Measurements from ENCODE around the gene ASCC1. TPM values are rescaled to one million over a fixed set of nuclear protein-coding genes. Genes with fewer than 3 reads are reported as not detected.
"Not testable (repeated sequence)": the region's sequence is repeated elsewhere in the genome, so short reads cannot be mapped to it uniquely, and the experiment has no call there.

ASCC1 gene
- total RNA-seq, 2 donors from 2014 or later = 15.2 to 30.3 TPM

- DNase-seq (ENCODE audit: low spot score) = no peak
- no peak for TF ChIP-seq CTCF (IDR thresholded peaks at IDR 0.05)
- Histone ChIP-seq H3K9me3 (no peaks in the 10 kb centered on the region), H3K36me3 (no peaks in the 10 kb centered on the region), H3K4me1 (ENCODE audit: control insufficient read depth in 1 of 2, low read depth in 2 of 2) (peaks cover 0 to 5% of the 10 kb centered on the region in 2 donors), H3K27ac (no peak overlapping the region), H3K27me3 (replicated peaks; ENCODE audit: insufficient read depth) (no peaks in the 10 kb centered on the region), H3K4me3 (no peak overlapping the region)
- ATAC-seq (ENCODE audit: insufficient number of reproducible peaks, low FRiP score, low read depth) = peak; percentile 55
These were observed 53.1 kb downstream of the ASCC1 start for GRCh38 chr10:72162978-72163377.

- ATAC-seq (ENCODE audit: insufficient number of reproducible peaks, low FRiP score, low read depth) = no peak
- TF ChIP-seq CTCF (IDR thresholded peaks at IDR 0.05) = no peak
- no peak overlapping the region for H3K27ac ChIP-seq
These were observed 57.9 kb downstream of the ASCC1 start for GRCh38 chr10:72158176-72158575.

GRCh38 chr10:72156223-72156622 lies 59.9 kb downstream of the ASCC1 start:
- no peak overlapping the region for H3K27ac ChIP-seq
- no peak for DNase-seq (ENCODE audit: low spot score)
- H3K4me3 ChIP-seq = no peak overlapping the region
- H3K4me1 ChIP-seq (ENCODE audit: control insufficient read depth in 1 of 2, low read depth in 2 of 2) = no peaks in the 10 kb centered on the region
- ATAC-seq (ENCODE audit: insufficient number of reproducible peaks, low FRiP score, low read depth) = no peak
- H3K36me3 ChIP-seq = no peaks in the 10 kb centered on the region
- H3K9me3 ChIP-seq = no peaks in the 10 kb centered on the region
- no peak for TF ChIP-seq CTCF (IDR thresholded peaks at IDR 0.05)
- no peaks in the 10 kb centered on the region for H3K27me3 ChIP-seq (replicated peaks; ENCODE audit: insufficient read depth)

More at GRCh38 chr10:72158176-72158575, 57.9 kb downstream of the ASCC1 start:
- no peaks in the 10 kb centered on the region for H3K27me3 ChIP-seq (replicated peaks; ENCODE audit: insufficient read depth)
- H3K9me3 ChIP-seq = no peaks in the 10 kb centered on the region
- no peaks in the 10 kb centered on the region for H3K36me3 ChIP-seq
- H3K4me1 ChIP-seq (ENCODE audit: control insufficient read depth in 1 of 2, low read depth in 2 of 2) = peaks cover 0 to 5% of the 10 kb centered on the region in 2 donors
- no peak overlapping the region for H3K4me3 ChIP-seq
- DNase-seq (ENCODE audit: low spot score) = no peak

GRCh38 chr10:72152286-72152685 lies 63.8 kb downstream of the ASCC1 start:
- no peaks in the 10 kb centered on the region for H3K27me3 ChIP-seq (replicated peaks; ENCODE audit: insufficient read depth)
- no peak for TF ChIP-seq CTCF (IDR thresholded peaks at IDR 0.05)
- no peaks in the 10 kb centered on the region for H3K36me3 ChIP-seq
- H3K4me1 ChIP-seq (ENCODE audit: control insufficient read depth in 1 of 2, low read depth in 2 of 2) = no peaks in the 10 kb centered on the region
- DNase-seq (ENCODE audit: low spot score) = no peak
- no peak for ATAC-seq (ENCODE audit: insufficient number of reproducible peaks, low FRiP score, low read depth)
- H3K27ac ChIP-seq = no peak overlapping the region
- no peaks in the 10 kb centered on the region for H3K9me3 ChIP-seq
- H3K4me3 ChIP-seq = no peak overlapping the region

- H3K27ac ChIP-seq; H3K4me3 ChIP-seq; H3K4me1 ChIP-seq (ENCODE audit: control insufficient read depth in 1 of 2, low read depth in 2 of 2); H3K27me3 ChIP-seq (replicated peaks; ENCODE audit: insufficient read depth); DNase-seq (ENCODE audit: low spot score); H3K36me3 ChIP-seq; ATAC-seq (ENCODE audit: insufficient number of reproducible peaks, low FRiP score, low read depth); H3K9me3 ChIP-seq: not testable (repeated sequence)
These were observed 65.2 kb downstream of the ASCC1 start for GRCh38 chr10:72150746-72151478.

- H3K9me3 ChIP-seq; DNase-seq (ENCODE audit: low spot score); H3K4me1 ChIP-seq (ENCODE audit: control insufficient read depth in 1 of 2, low read depth in 2 of 2); ATAC-seq (ENCODE audit: insufficient number of reproducible peaks, low FRiP score, low read depth); H3K27me3 ChIP-seq (replicated peaks; ENCODE audit: insufficient read depth); H3K36me3 ChIP-seq; H3K4me3 ChIP-seq; H3K27ac ChIP-seq: not testable (repeated sequence)
These were observed 68.8 kb downstream of the ASCC1 start for GRCh38 chr10:72147324-72147584.
